CD4-positive, alpha-beta T cell treated with Interferon gamma for 1 hour (primary cell): ENCODE measurements around the gene SGPL1.

Source experiments
- DNase-seq: peaks from one replicate; pipeline ENCODE4 v3.0.0-alpha.2; 2020

The SGPL1 gene

DNA sequence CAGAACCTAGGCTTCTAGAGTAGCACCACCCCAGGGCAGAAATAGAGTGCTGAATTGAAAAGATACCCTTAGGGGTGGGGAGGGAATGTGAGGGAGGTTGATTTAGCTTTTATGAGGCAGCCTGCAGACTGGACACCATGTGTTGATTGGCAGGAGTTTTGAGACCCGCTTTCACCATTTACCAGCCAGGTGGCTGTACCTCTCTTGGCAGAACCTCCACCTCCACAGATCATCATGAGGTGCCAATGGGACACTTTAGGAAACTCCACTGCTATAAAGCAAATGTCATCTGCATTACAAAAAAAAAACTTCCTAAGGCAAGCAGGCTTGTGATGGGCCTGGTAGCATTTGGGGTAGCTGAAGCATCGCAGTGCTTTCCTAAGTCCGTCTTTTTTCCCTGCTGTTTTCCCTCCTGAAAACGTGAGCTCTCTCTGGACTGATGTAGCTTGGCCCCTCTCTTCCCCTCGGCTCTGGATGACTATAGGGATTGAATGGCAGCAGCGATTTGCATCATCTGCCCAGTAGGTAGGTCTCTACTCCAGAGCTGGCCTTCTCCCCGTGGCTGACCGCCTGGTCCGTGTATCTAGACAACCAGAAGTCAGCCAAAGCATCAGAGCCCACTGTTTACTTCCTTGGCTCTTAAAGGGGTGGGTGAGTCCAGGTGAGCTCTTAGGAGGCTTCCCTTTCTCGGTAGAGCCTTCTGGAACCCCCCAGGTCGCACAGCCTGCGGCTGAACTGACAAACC is 71.3 kb downstream of the SGPL1 start:
- no peak for DNase-seq

DNA sequence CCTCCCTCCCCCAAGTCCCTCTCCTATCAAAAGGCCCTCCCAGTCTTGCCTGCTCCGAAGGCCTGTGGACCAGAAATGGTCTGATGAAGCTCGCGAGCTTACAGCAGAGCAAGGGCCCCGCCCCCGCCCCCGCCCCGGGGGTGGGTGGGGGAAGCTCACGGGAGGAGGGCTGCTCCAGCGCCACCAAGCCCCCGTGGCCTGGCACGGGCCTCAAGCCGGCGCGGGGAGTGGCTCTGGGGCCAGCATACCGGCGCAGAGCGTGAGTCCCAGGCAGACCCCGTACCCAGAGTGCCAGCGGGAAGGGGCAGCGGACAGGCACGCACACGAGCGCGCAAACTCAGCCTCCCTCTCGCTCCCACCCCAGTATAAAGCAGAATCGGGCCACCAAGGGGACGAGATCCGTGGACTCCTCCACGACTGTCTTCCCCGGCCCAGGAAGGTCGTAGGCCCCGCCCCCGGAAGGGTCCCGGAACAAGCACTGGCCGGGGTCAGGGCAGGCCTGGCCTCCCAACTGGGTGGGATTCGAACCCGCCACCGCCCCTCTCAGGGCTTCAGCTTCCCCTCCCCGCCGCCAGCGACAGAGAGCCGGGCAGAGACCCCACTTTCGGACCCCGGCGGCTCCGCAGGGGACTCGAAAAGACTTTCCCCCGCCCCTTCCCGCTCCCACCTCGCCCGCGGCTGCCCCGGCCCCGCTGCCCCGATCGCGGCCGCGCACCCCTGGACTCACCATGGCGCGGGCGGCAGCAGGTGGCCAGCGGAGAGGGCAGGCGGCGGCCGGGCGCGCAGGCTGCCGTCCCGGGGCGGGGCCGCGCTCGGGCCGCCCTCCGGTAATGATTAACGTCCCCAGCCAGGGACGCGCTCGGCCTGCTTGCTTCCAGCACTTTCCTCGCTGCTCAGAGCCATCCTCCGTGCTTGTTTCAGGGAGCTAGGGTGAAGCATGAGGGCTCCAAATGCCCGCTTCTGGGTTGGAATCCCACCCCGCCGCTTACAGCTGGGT is 72.4 kb downstream of the SGPL1 start, which contains the start of gene PCBD1:
TSS of gene PCBD1 (minus strand) at position 762 of the 997 bp plus-strand sequence. CDS start at position 730, 32 bp downstream.
- peak; percentile 66 for DNase-seq

DNA sequence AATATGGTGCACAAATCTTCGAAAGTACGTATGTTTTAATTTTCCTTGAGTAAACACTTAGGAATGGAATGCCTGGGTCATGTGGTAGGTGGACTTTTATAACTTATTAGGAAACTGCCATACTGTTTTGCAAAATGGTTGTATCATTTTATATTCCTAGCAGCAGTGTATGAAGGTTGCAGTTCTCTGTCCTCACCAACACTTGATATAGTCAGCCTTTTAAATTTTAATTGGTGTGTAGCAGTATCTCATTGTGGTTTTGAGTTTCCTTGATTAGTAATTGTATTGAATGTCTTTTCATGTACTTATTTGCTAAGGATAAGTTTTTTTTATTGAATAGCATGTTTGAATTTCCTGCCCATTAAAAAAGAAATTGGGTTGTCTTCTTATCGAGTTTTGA is 73.5 kb downstream of the SGPL1 start:
- no peak for DNase-seq

DNA sequence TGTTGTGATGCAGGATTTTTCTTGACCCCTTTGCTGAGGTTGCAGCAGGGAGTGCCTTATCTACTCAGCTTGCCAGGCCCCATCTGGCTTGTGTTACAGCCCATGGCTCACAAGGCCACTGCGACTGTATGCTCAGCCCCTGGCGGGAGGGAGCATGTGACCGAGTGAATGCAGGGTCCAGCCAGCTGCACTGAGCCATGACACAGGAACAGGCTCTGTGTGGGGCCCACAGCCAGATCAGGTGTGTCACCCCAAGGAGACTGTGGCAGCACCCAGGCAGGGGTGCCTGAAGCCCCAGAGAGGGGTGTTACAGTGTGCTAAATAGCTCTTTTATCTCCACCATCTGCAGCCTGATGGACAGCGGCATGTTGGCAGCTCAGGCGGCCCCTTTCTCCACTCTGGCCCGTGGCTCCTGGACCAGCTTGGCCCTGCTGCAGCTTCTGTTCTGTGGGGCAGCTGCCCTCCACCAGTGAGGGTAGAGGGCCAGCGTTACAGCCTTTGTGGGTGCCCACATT is 75.2 kb downstream of the SGPL1 start:
- DNase-seq: no peak

DNA sequence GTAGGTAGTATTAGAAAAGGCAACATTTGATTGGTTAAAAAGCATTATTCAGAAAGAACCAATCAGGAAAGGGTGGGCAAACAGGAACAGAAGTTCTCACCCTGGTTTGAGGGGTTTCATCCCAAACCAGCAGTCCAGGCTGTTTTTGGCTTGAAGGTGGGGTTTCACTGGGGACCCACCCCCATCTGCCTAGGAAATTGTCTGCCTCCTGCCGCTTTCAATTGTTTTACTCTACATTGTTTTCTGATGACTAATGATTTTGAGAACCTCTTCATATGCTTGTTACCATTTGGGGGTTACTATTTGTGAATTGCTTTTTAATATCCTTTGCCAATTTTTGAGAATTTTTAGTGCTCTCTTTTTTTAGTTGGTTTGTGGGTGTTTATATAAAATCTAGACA is 75.9 kb downstream of the SGPL1 start:
- no peak for DNase-seq

DNA sequence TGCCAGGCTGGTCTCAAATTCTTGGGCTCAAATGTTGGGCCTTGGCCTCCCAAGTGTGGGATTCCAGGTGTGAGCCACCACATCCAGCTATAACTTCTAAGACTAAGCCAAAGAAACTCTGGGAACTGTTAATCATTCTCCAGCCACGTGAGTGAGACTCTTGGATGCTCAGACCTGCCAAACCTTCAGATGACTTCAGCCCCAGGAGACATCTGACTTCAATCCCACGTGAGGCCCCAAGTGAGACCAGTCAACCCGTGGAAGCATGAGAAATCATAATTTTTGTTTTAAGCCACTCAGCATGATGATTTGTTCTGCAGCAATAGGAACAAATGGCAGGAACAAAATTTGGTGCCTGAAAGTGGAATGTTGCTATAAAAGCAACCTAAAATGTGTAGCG is 76.9 kb downstream of the SGPL1 start:
- DNase-seq: no peak

DNA sequence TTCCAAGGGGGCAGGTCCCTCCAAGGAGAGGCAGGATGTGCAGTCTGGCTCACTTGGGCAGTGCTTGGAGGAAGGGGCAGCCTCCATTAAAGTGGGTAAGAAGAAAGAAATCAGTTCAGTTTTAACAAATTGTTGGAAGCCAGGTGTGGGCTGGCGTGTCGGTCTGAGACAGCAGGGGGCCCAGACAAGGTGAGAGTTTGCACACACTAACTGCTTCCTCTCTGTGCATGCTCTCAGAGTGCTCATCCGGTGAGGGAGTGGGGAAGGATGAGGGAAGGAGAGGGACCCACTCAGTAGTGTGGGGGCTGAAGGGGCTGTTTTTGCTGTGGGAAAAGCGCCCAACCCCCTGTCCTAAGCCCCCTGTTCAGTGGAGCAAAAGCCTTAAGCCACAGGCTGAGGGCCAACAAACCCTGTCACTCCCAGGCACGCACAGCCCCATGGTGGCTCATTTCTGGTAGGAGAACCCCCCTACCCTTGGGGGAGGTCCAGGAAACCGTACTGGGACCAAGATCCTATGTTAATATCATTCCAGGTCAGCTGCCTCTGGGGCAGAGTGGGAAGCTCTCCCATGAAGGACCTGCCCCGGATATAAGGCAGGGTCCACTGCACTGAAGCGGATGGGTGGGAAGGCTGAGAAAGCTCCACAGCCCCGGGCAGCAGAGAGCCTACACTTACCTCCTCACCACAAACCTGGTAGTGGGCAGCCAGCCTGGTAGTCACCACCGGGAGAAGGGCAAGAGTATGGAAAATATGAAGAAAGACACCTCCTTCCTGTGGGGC is 77.7 kb downstream of the SGPL1 start:
- no peak for DNase-seq

DNA sequence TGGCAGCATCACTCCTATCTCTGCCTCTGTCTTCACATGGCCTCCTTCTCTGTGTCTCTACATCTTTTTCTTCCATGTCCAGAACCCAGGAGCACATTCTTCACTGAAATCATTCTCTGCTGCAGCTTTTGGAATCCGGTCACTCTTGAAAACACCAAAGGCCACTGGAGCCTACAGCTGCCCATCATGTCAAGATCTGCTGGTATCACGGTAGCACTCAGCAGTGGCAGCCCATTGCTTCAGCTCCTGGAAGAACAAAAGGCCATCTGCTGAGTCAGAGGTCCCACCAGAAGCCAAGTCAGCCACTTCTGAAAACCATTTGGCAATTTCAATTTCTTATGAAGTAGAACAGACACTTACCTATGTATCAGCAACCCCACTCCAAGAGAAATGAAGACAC is 78.7 kb downstream of the SGPL1 start:
- no peak for DNase-seq

DNA sequence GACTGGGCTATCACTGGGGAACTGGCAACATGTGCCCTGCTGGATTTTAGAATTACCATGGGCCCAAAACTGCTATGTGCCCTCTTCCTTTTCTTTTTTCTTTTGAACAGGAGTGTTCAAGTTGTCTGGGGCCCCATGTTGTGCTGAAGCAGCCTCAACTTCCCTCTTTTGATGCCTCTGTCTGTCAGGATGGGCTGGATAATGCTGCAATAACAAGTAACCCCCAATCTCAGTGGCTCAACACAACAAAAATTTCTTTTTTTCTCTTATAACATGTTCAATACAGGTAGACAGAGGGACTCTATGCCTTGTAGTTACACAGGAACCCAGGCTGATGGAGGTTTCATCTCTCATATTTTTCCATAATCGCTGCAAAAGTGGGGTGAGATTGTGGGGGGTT is 80.8 kb downstream of the SGPL1 start:
- no peak for DNase-seq

DNA sequence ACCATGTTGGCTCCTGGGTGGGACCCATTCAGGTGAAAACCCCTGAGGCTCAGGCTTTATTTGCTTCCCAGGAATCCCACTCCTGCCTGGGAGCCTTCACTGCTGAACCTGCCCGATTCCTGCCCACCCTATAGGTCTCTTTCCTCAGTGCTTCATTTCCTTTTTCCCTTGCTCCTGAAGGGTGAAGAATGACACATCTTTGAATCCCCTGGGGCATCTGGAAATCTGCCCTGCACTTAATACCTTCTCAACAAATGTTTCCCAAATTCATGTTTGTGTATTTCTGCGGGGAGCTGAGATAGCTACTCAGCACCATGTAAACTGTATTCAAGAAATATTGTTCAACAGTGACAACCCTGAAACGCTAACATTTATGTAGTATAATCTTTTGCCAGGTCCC is 82.9 kb downstream of the SGPL1 start:
- DNase-seq: no peak

DNA sequence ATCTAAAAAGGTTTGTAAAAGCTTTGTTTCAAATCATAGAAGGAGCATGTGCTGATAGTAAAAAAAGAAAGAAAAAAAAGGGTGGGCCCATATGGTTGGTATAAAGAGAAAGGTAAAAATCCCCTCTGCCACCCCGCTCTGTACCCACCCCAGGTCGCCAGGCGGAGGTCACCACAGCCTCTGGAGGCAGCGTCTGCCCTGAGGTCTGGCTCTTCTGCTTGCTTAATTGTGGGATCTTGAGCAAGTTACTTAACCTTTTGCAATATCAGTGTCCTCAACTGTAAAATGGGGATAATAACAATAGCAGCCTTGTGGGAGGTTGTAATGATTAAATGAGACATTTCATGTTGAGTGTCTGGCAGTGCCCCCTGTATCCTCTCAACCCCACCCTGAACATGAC is 83.3 kb downstream of the SGPL1 start:
- no peak for DNase-seq

DNA sequence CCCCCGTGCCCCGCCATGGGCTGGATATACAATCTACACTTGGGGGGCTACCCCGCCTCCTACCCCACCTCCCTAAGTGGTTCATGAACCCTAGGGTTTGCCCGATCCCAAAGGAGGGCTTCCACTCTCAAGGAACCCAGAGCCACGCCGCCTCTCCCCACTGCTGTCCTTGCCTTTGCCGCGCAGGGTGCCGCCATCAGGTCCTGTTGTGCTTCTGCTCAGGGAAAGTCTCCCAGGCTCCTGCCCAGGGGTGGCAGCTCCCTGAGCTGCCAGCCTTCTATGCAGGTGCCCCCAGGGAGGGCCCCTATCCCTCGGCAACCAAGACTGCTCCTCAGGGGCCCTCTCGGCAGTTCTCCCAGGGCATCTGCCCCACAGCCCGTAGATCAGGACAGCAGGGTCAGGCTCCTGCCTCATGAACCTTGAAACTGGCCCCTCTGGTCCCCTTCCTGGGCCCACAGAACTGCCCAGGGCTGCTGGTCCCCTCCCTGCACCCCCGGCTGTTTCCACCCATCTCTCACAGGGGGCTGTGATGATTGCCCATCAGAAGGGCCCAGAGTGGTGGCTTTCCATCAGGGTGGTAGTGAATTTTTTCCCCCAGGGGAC is 85.6 kb downstream of the SGPL1 start:
- no peak for DNase-seq

DNA sequence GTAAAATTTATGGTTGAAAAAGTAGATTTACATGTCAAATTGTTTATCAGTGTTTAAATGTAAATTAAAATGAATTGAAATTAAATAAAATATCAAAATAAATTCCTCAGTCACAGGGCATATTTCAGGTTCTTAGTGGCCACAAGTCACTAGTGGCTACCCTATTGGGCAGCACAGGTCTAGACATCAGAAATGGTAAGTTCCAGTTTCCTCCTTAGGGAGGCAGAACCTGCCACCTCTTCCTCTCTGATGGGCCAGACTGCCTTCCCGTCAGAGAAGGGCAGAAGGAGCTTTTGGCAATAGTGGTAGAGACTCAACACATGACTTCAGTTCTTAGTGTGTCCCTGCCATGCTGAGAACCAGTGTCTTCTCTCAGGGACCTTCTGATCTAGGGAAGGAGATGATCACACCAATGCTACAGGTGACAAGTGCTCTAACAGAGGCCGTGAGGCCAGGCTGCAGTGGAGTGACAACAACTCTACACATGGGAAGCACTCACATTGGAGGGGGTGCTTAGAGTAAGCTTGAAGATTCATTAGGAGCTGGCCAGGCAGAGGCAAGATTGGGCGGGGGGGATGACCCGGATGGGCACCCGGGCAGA is 87.0 kb downstream of the SGPL1 start:
- DNase-seq: no peak

DNA sequence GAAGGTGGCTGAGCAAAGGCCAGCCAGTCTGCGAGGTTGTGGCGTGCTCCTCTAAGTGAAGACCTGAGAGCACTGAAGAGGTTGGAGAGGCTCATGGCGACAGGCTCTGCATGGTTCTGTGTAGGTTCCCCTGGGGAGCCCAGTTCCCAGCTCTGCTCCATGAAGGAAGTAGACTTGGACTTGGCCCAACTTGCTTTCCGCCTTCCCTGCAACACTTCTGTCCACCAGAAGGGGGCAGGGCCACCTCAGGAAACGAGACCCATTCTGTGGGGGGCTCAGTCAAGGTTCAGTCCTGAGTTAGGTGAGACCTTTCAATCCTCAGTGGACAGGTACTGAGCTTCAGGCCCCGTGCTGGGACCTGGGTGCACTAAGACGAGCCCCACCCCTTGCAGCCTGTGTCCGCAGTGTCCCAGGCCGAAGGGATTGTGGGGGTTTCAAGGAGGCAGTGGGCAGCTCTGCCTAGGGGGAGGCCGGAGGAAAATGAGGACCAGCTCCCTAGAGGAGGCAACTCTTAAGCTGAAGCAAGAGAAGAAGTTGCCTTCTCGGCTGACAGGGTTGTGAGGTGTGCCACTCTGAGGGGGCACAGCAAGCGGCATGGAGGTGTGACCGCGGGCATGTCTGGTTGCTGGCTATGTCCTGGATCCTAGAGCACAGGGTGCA is 87.6 kb downstream of the SGPL1 start:
- DNase-seq: no peak

DNA sequence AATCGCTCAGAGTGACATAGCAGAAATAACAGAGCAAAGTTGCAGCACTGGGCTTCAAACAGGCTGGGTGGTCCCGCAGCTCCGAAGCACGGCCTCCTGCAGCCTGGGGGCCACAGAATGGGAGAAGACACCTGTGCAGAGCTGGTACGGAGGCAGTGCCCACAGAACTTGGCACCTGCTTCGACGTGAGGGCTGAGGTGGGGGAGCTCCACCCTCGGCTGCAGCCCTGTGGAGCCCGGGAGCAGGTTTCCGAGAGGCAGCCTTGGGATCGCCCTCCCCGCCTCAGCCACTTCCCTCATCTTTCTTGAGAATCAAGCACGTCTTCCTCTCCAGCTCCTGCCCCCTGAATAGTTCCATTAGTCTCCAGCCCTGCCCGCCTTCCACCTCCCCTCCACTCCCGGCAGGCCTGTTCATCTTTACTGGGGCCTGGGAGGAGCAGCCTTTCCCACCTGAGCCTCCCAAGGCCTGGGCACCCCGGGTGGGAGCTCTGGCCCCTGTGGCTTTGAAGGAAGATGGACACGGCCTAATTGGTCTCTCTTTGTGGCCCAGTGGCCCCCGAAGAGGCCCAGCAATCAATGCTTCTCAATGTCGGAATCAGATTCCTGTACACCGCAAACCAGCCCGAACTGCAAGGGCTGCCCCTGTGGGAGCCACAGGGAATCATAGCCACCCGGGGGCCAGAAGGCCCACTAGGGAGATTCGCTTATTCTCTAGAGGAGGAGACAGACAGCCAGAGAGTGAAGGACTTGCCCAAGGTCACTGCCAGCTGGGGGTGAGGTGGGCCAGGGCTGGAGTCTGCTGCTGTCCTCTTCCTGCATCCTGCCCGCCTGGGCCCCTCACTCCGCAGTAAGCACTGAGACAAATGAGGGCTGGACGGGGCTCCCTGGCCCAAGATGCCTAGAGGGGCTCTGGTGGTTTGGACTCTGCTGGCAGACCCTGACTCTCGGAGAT is 89.6 kb downstream of the SGPL1 start:
- DNase-seq: no peak

DNA sequence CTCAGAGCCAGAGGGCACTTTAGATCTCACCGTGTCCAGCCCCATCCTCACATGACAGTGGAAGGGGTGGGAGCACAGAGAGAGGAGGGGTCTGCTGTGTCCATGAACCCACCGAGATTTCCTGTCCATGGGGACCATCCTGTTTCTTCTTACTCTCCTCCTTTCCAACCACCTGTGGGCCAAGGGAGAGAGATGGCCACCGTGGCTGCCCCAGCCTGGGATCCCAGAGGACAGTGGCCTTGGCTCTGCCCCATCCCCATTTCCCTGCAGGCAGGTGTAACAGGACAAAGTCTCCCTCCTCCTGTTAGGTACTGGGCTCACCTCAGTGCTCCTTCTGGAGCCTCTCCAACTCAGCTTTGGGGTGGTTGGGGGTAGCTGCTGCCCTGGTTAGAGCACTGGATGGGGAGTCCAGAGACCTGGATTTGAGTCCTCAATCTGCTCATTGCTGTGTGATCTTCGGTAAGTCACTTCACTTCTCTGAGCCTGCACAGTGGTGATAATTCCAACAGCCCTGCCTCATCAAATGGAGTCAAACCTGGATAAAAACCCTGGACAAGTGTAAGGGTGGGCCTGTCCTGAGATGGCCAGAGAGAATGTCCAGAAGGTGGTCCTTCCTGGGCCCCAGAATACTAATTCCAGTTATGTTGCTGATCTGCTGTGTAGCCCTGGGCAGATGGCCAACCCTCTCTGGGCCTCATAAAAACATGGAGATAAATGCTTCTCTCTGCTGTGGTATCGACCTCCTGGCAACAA is 90.5 kb downstream of the SGPL1 start:
- no peak for DNase-seq

DNA sequence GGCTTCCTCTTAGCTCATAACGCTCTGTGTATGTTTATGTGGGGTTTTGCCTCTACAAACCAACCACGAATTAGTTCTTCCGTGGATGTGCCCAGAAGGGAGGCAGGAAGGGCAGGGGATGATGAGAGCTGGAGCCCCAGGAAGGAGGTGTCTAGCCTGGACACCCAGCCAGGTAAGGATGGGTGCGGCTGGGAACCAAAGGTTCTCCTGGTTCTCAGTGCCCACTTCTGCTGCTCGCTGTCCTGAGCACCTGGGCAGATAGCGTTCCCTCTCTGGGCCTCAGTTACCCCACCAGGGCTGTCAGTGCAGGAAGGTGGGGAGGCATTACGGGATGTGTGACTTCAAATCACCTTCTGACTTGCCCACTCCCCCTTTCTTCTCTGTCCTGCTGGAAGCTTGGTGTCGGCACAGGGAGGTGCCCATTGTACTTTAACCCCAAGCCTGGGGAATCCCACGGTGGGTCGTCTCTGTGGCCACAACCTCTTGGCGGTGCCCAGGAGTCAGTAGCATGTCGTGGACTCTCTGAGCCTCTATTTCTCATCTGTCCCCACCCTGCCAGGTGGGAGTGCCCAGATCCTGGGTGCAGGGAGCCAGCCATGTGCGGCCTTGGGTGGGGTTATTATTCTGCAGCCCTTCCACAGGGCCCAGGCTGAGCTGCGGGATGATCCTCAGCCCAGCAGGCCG is 91.3 kb downstream of the SGPL1 start:
- DNase-seq: no peak

DNA sequence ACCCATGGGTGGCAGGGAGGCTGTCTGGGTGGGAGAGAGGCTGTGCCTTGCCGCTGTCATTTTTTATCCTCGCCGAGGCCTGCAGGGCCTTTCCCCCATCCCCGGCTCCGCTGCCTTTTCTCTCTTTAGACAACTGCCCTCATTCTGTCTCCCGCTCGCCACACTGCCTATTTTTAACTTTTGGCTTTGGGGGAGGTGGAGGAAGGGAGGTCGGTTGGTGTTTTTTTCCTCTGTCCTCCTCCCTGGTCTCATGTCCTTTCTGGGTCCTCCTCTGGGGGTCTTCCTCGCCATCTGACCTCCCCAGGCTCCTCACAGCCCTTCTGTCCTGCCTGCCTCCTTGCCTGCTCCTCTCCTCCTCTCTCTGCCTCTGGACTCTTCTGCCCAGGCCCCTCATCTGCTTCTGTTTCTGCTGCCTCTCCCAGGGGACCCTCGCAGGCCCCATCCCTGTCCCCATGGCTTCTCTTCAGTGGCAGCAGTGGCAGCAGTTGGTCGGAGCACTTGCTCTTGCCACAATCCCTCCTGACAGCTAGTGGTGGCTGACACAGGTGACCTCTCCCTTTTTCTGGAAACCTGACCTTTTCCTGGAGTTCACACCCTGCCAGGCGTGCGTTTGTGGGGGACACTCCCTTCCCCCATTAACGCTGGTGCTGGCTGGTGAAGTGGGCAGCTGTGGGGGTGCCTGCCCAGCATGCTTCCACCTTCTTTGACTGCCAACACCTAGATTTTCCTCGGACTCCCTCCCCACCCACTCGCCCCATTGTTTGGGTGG is 92.1 kb downstream of the SGPL1 start:
- no peak for DNase-seq
